NCI-H1105 treated with DMSO at 0.1 percent for 48 hours (cell line): ENCODE data around the gene PDZRN4.
A peak's percentile ranks its signal among the peaks of the same experiment; 100 is the strongest.
"Not testable (repeated sequence)": the region's sequence is repeated elsewhere in the genome, so short reads cannot be mapped to it uniquely, and the experiment has no call there.

Experiments
- DNase-seq: peaks from one replicate; lab custom pipeline; 2025; lab: John Stamatoyannopoulos, UW

Gene PDZRN4

GRCh38 chr12:41213648-41214047, 25.5 kb downstream of the PDZRN4 start:
- no peak for DNase-seq

- no peak for DNase-seq
Observed at GRCh38 chr12:41217727-41218126, 29.6 kb downstream of the PDZRN4 start.

GRCh38 chr12:41220931-41221330, 32.8 kb downstream of the PDZRN4 start:
- no peak for DNase-seq

- DNase-seq, result no peak
Observed at GRCh38 chr12:41221491-41221890, 33.4 kb downstream of the PDZRN4 start.

GRCh38 chr12:41223600-41223999, 35.5 kb downstream of the PDZRN4 start:
- no peak for DNase-seq

GRCh38 chr12:41224066-41224465, 35.9 kb downstream of the PDZRN4 start:
- DNase-seq, result no peak

- DNase-seq, result no peak
Observed at GRCh38 chr12:41225179-41225578, 37.1 kb downstream of the PDZRN4 start.

GRCh38 chr12:41228066-41228820, 40.1 kb downstream of the PDZRN4 start:
- DNase-seq, result no peak

GRCh38 chr12:41230756-41231155, 42.6 kb downstream of the PDZRN4 start:
- no peak for DNase-seq

- DNase-seq, result no peak
Observed at GRCh38 chr12:41234692-41235091, 46.6 kb downstream of the PDZRN4 start.

GRCh38 chr12:41242603-41243002, 54.5 kb downstream of the PDZRN4 start:
- DNase-seq, result no peak

GRCh38 chr12:41248391-41248790, 60.3 kb downstream of the PDZRN4 start:
- no peak for DNase-seq

GRCh38 chr12:41250748-41251147, 62.6 kb downstream of the PDZRN4 start:
- peak; percentile 61 for DNase-seq

GRCh38 chr12:41254004-41254914, 66.1 kb downstream of the PDZRN4 start:
- no peak for DNase-seq

- not testable (repeated sequence) for DNase-seq
Observed at GRCh38 chr12:41263196-41263595, 75.1 kb downstream of the PDZRN4 start.

GRCh38 chr12:41264281-41264680, 76.2 kb downstream of the PDZRN4 start:
- peak; percentile 66 for DNase-seq

- no peak for DNase-seq
Observed at GRCh38 chr12:41269056-41269455, 80.9 kb downstream of the PDZRN4 start.

GRCh38 chr12:41271489-41271888, 83.4 kb downstream of the PDZRN4 start:
- no peak for DNase-seq

GRCh38 chr12:41274643-41275042, 86.5 kb downstream of the PDZRN4 start:
- no peak for DNase-seq

GRCh38 chr12:41277100-41277945, 89.2 kb downstream of the PDZRN4 start:
- DNase-seq, result peak; percentile 90

GRCh38 chr12:41277946-41278267, 89.8 kb downstream of the PDZRN4 start:
- peak; percentile 85 for DNase-seq
